A549 (cell line): ENCODE measurements around the gene TSR3.

Experiments
- HOXB13 ChIP-seq: fragments of 250-450 bp; sonication (Bioruptor Pico); IDR thresholded peaks from 2 replicates; pipeline ENCODE4 v1.5.0; 2020; ENCODE audit warnings: low read depth, mild to moderate bottlenecking, moderate library complexity
- RAD21 ChIP-seq, 2 experiments: fragments of >200 bp in 1 of 2; sonication (Bioruptor Twin) in 1 of 2; formaldehyde crosslinking in 1 of 2; IDR thresholded peaks in 1 of 2; conservative IDR thresholded peaks in 1 of 2; 2 replicates in 1 of 2; 3 replicates in 1 of 2; pipeline ENCODE4 v1.6.1; 2012 to 2018; ENCODE audit warnings: inconsistent platforms in 1 of 2
- TF ChIP-seq, protein P1 (sequence below): fragments of >200 bp; sonication (Bioruptor Twin); formaldehyde crosslinking; IDR thresholded peaks from 3 replicates; pipeline ENCODE4 v1.5.1; 2016

DNA sequence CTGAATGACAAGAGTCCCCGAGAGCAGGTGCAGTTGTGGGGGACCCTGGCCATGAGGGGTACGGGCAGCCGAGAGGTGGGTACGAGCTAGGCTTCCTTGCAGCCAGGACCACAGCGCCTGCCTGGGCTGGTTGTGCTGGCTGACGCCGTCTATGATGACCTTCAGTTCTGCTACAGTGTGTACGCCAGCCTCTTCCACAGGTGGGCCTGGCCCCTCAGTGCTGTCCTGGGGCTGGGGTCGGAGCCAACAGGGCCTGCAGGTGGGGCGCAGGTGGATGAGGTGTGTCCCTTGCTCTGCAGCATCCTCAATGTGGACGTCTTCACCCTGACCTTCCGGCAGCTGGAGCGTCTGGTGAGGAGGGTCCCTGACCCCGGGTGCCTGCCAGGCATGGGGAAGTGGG lies 7.2 kb downstream of the TSR3 start:
- TF ChIP-seq, protein P1, sequence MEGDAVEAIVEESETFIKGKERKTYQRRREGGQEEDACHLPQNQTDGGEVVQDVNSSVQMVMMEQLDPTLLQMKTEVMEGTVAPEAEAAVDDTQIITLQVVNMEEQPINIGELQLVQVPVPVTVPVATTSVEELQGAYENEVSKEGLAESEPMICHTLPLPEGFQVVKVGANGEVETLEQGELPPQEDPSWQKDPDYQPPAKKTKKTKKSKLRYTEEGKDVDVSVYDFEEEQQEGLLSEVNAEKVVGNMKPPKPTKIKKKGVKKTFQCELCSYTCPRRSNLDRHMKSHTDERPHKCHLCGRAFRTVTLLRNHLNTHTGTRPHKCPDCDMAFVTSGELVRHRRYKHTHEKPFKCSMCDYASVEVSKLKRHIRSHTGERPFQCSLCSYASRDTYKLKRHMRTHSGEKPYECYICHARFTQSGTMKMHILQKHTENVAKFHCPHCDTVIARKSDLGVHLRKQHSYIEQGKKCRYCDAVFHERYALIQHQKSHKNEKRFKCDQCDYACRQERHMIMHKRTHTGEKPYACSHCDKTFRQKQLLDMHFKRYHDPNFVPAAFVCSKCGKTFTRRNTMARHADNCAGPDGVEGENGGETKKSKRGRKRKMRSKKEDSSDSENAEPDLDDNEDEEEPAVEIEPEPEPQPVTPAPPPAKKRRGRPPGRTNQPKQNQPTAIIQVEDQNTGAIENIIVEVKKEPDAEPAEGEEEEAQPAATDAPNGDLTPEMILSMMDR, result no peak
- TF ChIP-seq HOXB13 (CRISPR knock-in tag) (no peak), RAD21 (conservative IDR thresholded peaks at IDR 0.05 in 1 of 2, IDR thresholded peaks at IDR 0.05 in 1 of 2) (no peak)
